Measurements from ENCODE around the gene STK31.

STK31 gene, protein sequence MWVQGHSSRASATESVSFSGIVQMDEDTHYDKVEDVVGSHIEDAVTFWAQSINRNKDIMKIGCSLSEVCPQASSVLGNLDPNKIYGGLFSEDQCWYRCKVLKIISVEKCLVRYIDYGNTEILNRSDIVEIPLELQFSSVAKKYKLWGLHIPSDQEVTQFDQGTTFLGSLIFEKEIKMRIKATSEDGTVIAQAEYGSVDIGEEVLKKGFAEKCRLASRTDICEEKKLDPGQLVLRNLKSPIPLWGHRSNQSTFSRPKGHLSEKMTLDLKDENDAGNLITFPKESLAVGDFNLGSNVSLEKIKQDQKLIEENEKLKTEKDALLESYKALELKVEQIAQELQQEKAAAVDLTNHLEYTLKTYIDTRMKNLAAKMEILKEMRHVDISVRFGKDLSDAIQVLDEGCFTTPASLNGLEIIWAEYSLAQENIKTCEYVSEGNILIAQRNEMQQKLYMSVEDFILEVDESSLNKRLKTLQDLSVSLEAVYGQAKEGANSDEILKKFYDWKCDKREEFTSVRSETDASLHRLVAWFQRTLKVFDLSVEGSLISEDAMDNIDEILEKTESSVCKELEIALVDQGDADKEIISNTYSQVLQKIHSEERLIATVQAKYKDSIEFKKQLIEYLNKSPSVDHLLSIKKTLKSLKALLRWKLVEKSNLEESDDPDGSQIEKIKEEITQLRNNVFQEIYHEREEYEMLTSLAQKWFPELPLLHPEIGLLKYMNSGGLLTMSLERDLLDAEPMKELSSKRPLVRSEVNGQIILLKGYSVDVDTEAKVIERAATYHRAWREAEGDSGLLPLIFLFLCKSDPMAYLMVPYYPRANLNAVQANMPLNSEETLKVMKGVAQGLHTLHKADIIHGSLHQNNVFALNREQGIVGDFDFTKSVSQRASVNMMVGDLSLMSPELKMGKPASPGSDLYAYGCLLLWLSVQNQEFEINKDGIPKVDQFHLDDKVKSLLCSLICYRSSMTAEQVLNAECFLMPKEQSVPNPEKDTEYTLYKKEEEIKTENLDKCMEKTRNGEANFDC

DNA sequence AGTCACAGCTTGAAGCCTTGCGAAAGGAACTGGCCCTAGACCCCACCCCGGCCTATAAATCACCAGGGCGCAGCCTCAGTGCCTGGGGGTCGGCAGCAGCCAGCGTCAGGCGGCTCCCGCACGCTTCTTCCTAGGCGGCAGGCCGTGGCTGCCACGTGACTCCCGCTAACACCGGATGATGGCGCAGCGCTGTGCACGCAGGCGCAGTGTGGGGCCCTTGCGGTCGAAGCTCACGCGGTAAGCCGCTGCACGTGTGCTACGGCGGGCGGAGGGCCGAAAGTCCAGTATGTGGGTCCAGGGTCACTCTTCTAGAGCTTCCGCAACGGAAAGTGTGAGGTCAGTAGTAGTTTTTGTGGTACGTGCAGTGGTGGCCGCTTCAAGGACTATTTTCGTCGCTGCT lies at the start of gene STK31:
TSS of gene STK31 (plus strand) at position 220 of the 400 bp plus-strand sequence. CDS start at position 287, 67 bp downstream.
- TF ChIP-seq, protein P1, sequence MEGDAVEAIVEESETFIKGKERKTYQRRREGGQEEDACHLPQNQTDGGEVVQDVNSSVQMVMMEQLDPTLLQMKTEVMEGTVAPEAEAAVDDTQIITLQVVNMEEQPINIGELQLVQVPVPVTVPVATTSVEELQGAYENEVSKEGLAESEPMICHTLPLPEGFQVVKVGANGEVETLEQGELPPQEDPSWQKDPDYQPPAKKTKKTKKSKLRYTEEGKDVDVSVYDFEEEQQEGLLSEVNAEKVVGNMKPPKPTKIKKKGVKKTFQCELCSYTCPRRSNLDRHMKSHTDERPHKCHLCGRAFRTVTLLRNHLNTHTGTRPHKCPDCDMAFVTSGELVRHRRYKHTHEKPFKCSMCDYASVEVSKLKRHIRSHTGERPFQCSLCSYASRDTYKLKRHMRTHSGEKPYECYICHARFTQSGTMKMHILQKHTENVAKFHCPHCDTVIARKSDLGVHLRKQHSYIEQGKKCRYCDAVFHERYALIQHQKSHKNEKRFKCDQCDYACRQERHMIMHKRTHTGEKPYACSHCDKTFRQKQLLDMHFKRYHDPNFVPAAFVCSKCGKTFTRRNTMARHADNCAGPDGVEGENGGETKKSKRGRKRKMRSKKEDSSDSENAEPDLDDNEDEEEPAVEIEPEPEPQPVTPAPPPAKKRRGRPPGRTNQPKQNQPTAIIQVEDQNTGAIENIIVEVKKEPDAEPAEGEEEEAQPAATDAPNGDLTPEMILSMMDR (IDR thresholded peaks at IDR 0.05; ENCODE audit: extremely low read depth, insufficient read depth, missing control alignments), result no peak
- in situ Hi-C loops (cut with MboI; ENCODE audit: low pct_unique_long_range_greater_than_20kb, low sequenced_read_pairs, unreplicated experiment), result loop anchor here (5.0 to 25.0 kb wide), 2 partner anchors 148 to 448 kb away; no protein-coding TSS in a partner anchor
- no peak for DNase-seq (ENCODE audit: low spot score)

DNA sequence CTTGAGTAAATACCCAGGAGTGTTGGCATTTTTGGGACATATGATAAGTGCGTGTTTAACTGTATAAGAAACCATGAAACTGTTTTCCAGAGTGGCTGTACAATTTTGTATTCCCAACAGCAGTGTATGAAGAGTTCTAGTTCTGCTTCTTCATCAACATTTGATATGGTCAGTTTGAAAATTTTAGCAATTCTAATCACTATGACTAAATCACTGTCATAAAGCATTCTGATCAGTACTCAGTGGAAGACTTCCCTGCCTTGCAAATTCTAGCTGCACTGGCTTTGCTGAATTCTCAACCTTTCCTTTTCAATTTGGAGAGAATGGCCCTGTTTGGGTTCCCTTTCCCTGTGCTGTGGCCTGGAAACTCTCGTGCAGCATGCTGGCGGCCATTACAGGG lies 48.6 kb upstream of the STK31 start:
- no peak for DNase-seq (ENCODE audit: low spot score)
- TF ChIP-seq, protein P1 (IDR thresholded peaks at IDR 0.05; ENCODE audit: extremely low read depth, insufficient read depth, missing control alignments), result no peak
- in situ Hi-C loops (cut with MboI; ENCODE audit: low pct_unique_long_range_greater_than_20kb, low sequenced_read_pairs, unreplicated experiment), result no loop called here

DNA sequence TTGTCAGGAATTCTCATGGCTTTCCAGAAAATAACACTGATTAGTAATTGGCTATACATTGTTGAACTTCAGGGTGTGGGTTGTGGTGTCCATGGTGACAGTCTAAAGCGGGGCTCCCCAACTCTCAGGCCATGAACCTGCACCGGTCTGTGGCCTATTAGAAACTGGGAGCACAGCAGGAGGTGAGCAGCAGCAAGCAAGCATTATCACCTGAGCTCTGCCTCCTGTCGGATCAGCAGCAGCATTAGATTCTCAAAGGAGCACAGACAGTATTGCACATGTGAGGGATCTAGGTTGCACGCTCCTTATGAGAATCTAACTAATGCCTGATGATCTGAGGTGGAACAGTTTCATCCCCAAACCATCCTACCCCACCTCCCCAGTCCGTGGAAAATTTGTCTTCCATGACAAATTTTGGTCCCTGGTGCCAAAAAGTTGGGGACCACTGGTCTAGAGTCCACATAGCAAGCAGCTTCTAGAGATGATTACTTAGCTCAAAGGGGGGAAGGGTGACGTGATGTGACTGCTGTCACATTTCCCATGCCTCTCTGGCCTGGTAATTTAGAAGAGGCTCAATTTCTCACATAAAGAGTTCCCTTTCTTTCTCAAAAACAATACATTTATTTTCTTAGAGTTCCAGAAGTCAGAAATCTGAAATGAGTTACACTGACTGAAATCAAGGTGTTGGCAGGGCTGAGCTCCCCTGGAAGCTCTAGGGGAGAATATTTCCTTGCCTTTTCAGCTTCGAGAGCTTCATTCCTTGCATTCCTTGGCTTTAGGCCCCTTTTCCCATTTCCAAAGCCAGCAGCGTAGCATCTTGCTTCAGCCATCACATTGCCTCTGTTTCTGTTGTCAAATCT lies 47.7 kb upstream of the STK31 start:
- DNase-seq (ENCODE audit: low spot score), result no peak
- in situ Hi-C loops (cut with MboI; ENCODE audit: low pct_unique_long_range_greater_than_20kb, low sequenced_read_pairs, unreplicated experiment), result no loop called here
- TF ChIP-seq, protein P1 (IDR thresholded peaks at IDR 0.05; ENCODE audit: extremely low read depth, insufficient read depth, missing control alignments), result no peak

DNA sequence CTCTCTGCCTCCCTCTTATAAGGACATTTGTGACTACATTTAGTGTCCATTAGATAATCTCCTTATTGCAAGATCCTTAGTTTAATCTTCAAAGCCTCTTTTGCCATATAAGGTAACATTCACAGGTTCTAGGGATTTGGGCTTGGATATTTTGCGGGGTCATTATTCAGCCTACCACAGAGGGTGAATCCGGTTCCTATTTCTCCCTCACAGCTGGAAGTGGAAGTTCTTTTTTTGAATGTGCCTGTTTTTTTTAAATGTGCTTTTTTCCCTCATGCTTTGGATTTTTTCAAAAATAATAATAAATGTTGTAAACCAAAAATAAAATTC lies 47.1 kb upstream of the STK31 start:
- DNase-seq (ENCODE audit: low spot score), result no peak
- in situ Hi-C loops (cut with MboI; ENCODE audit: low pct_unique_long_range_greater_than_20kb, low sequenced_read_pairs, unreplicated experiment), result no loop called here
- TF ChIP-seq, protein P1 (IDR thresholded peaks at IDR 0.05; ENCODE audit: extremely low read depth, insufficient read depth, missing control alignments), result no peak

DNA sequence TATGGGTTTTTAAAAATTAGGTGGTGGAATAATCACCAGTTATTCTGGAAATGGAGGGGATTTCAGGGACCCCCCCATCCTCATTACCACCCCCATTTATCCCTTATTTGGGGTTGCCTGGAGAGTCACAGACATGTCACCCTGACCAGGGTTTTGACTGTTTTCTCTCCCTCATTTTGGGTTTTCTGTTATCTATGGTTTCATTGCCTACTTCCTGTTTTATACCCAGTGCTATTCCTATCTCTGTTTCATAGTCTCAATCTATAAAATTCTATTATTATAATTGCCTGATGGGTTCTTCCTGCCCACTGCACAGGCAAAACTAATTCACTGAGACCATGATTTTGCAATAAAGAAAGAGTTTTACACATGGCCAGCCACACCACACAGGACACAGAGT lies 45.9 kb upstream of the STK31 start:
- DNase-seq (ENCODE audit: low spot score), result no peak
- in situ Hi-C loops (cut with MboI; ENCODE audit: low pct_unique_long_range_greater_than_20kb, low sequenced_read_pairs, unreplicated experiment), result no loop called here
- TF ChIP-seq, protein P1 (IDR thresholded peaks at IDR 0.05; ENCODE audit: extremely low read depth, insufficient read depth, missing control alignments), result no peak

DNA sequence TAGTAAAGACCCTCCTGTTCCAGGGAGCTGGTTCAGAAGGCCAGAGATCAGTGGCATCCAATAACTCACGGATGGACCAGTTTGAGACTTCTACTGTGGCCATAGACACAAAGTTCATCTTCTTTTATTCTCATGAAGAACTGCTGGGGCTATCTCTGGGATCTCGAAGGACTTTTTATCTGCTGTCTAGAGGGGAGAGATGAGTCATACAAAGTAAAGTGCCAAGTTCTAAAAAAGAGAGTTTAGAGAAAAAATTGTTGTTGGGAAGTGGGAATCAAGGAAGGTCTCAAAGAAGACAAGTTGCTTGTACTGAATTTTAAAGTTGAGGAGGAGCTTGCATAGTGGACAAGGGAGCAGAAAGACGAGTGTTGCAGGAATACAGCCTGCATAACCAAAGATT lies 38.0 kb upstream of the STK31 start:
- in situ Hi-C loops (cut with MboI; ENCODE audit: low pct_unique_long_range_greater_than_20kb, low sequenced_read_pairs, unreplicated experiment), result no loop called here
- TF ChIP-seq, protein P1 (IDR thresholded peaks at IDR 0.05; ENCODE audit: extremely low read depth, insufficient read depth, missing control alignments), result no peak
- no peak for DNase-seq (ENCODE audit: low spot score)

All from GM13977 (cell line).